Sigmoid colon (tissue), 7 donors: ENCODE results near the gene ARHGAP18. TPM values are rescaled to one million over a fixed set of nuclear protein-coding genes. Genes with fewer than 3 reads are reported as not detected.
A peak's percentile ranks its signal among the peaks of the same experiment; 100 is the strongest.

Experiments used
- DNase-seq: peaks from one replicate; pipeline ENCODE4 v3.0.0-alpha.2; 2019
- H3K27ac ChIP-seq, 4 donors: fragments of 200-600 bp; sonication (generic); one replicate each; pipeline ENCODE4 v1.5.1; 2016 to 2019; ENCODE audit warnings: mild to moderate bottlenecking in 1 of 4
- H3K27me3 ChIP-seq, 3 donors: fragments of 200-600 bp; sonication (generic); one replicate each; pipeline ENCODE4 v1.5.1; 2019; ENCODE audit warnings: mild to moderate bottlenecking in 1 of 3
- H3K36me3 ChIP-seq, 4 donors: fragments of 200-600 bp; sonication (generic); one replicate each; pipeline ENCODE4 v1.5.1; 2016 to 2019
- H3K4me1 ChIP-seq, 4 donors: fragments of 200-600 bp; sonication (generic); one replicate each; pipeline ENCODE4 v1.5.1; 2017 to 2019
- H3K4me3 ChIP-seq, 4 donors: fragments of 200-600 bp; sonication (generic); one replicate each; pipeline ENCODE4 v1.5.1; 2017 to 2019; ENCODE audit warnings: mild to moderate bottlenecking in 2 of 4, moderate library complexity in 1 of 4
- H3K9me3 ChIP-seq, 4 donors: fragments of 200-600 bp in 3 of 4; sonication (generic) in 3 of 4; one replicate each; pipeline versions ENCODE4 v1.5.1 to v1.6.1; 2013 to 2019
- EP300 ChIP-seq, 4 donors: sonication (generic); formaldehyde crosslinking; IDR thresholded peaks; one replicate each; pipeline ENCODE4 v1.6.1; 2017; ENCODE audit warnings: antibody characterized with exemption in 4 of 4
- POLR2A ChIP-seq, 2 donors: fragments of 450-650 bp; IDR thresholded peaks; one replicate each; pipeline ENCODE4 v1.6.1; 2016; ENCODE audit warnings: antibody characterized with exemption in 2 of 2, mild to moderate bottlenecking in 2 of 2, moderate library complexity in 2 of 2
- POLR2AphosphoS5 ChIP-seq, 4 donors: sonication (generic); formaldehyde crosslinking; IDR thresholded peaks; one replicate each; pipeline ENCODE4 v1.6.1; 2017; ENCODE audit warnings: antibody characterized with exemption in 4 of 4
- WGBS, 2 donors: extraction: QIAGEN DNeasy Blood & Tissue Kit; methylation state at CpG; one replicate each; pipeline ENCODE4 v1.1.7; 2013; 5-methylcytosine and 5-hydroxymethylcytosine counted together
- intact Hi-C: fragments of 100-400 bp; cut with DNase I; formaldehyde crosslinking; loops from one replicate; pipeline ENCODE4 v1.15.1; 2023
- polyA plus RNA-seq, 3 donors: library from polyadenylated mRNA; stranded (reverse); fragments of 200-250 nt; gene quantifications; one replicate each; pipeline ENCODE4 v1.2.3, GENCODE V29; 2013
- total RNA-seq, 4 donors: library from RNA; depleted of rRNA; stranded (reverse); fragments of >200 nt; gene quantifications; one replicate each; pipeline ENCODE4 v1.1.0, GENCODE V29; 2016
- TF ChIP-seq, protein P1 (sequence below), 4 experiments: fragments of 450-650 bp in 3 of 4; fragments of 200-600 bp in 1 of 4; IDR thresholded peaks; one replicate each; pipeline ENCODE4 v1.5.1; 2016 to 2019; ENCODE audit warnings: antibody characterized with exemption in 4 of 4, mild to moderate bottlenecking in 3 of 4, moderate library complexity in 2 of 4
- donor health status: healthy with polysubstance abuse.
- donor health status: Bipolar disorder and iron deficiency.
- donor health status: healthy.

ARHGAP18 gene
- total and polyA plus RNA-seq, 7 donors: 9.2 to 16.9 (median 10.7) TPM

GRCh38 chr6:129681913-129682205 lies 28.1 kb downstream of the ARHGAP18 start:
- TF ChIP-seq, protein P1, sequence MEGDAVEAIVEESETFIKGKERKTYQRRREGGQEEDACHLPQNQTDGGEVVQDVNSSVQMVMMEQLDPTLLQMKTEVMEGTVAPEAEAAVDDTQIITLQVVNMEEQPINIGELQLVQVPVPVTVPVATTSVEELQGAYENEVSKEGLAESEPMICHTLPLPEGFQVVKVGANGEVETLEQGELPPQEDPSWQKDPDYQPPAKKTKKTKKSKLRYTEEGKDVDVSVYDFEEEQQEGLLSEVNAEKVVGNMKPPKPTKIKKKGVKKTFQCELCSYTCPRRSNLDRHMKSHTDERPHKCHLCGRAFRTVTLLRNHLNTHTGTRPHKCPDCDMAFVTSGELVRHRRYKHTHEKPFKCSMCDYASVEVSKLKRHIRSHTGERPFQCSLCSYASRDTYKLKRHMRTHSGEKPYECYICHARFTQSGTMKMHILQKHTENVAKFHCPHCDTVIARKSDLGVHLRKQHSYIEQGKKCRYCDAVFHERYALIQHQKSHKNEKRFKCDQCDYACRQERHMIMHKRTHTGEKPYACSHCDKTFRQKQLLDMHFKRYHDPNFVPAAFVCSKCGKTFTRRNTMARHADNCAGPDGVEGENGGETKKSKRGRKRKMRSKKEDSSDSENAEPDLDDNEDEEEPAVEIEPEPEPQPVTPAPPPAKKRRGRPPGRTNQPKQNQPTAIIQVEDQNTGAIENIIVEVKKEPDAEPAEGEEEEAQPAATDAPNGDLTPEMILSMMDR (IDR thresholded peaks at IDR 0.05): no peak
- TF ChIP-seq EP300 (IDR thresholded peaks at IDR 0.05): no peak
- TF ChIP-seq POLR2AphosphoS5 (IDR thresholded peaks at IDR 0.05): no peak
- TF ChIP-seq POLR2A (IDR thresholded peaks at IDR 0.05): no peak
- Histone ChIP-seq H3K4me1 (peaks cover 0 to 4% (median 0%) of the 10 kb centered on the region in 4 donors), H3K9me3 (no peaks in the 10 kb centered on the region), H3K4me3 (no peak overlapping the region), H3K27me3 (no peaks in the 10 kb centered on the region), H3K36me3 (no peaks in the 10 kb centered on the region), H3K27ac (peak overlapping the region in 2 of 4 donors; percentile 70 to 72)
- WGBS, 2 donors: 80 to 92% methylated on average over 2 of the region's 2 CpGs
- intact Hi-C loops: no loop called here
- no peak for DNase-seq

DNA sequence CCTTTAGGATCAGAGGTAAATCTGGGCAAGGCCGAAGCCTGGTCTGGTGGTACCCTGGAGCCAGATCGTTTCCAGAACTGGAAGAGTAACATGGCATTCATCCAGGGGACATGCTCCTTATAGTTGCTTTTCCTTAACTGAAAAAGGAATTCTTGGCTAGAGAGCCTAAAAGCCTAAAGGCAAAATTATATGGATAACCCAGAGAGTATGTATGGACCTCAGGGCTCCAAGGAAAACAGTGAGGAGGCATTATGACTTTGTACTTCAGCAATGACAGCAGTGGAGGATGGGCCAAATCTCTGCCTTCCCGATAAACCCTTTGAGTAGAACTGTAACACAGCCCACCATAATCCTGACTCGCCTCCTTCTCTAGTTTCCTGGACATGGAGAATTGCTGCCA lies 29.3 kb downstream of the ARHGAP18 start:
- Histone ChIP-seq H3K9me3 (no peaks in the 10 kb centered on the region), H3K27me3 (no peaks in the 10 kb centered on the region), H3K4me1 (peaks cover 0 to 4% (median 0%) of the 10 kb centered on the region in 4 donors), H3K27ac (peak overlapping the region in 3 of 4 donors; percentile 14 to 37 (median 27)), H3K4me3 (no peak overlapping the region), H3K36me3 (no peaks in the 10 kb centered on the region)
- no peak for DNase-seq
- intact Hi-C loops: no loop called here
- 90 to 92% methylated on average over 4 of the region's 4 CpGs for WGBS, 2 donors
- TF ChIP-seq POLR2A (IDR thresholded peaks at IDR 0.05) (no peak), POLR2AphosphoS5 (IDR thresholded peaks at IDR 0.05) (no peak), EP300 (IDR thresholded peaks at IDR 0.05) (no peak)
- TF ChIP-seq, protein P1 (IDR thresholded peaks at IDR 0.05): no peak

GRCh38 chr6:129679758-129680157 lies 30.2 kb downstream of the ARHGAP18 start:
- DNase-seq: no peak
- H3K27me3 ChIP-seq: no peaks in the 10 kb centered on the region
- no peaks in the 10 kb centered on the region for H3K36me3 ChIP-seq
- intact Hi-C loops: no loop called here
- 82 to 92% methylated on average over 3 of the region's 3 CpGs for WGBS, 2 donors
- no peaks in the 10 kb centered on the region for H3K9me3 ChIP-seq
- peak overlapping the region in 3 of 4 donors; percentile 14 to 37 (median 27) for H3K27ac ChIP-seq
- peaks cover 0 to 4% (median 0%) of the 10 kb centered on the region in 4 donors for H3K4me1 ChIP-seq
- H3K4me3 ChIP-seq: no peak overlapping the region
- TF ChIP-seq POLR2A (IDR thresholded peaks at IDR 0.05): no peak
- TF ChIP-seq, protein P1 (IDR thresholded peaks at IDR 0.05): no peak
- no peak for TF ChIP-seq EP300 (IDR thresholded peaks at IDR 0.05)
- no peak for TF ChIP-seq POLR2AphosphoS5 (IDR thresholded peaks at IDR 0.05)

DNA sequence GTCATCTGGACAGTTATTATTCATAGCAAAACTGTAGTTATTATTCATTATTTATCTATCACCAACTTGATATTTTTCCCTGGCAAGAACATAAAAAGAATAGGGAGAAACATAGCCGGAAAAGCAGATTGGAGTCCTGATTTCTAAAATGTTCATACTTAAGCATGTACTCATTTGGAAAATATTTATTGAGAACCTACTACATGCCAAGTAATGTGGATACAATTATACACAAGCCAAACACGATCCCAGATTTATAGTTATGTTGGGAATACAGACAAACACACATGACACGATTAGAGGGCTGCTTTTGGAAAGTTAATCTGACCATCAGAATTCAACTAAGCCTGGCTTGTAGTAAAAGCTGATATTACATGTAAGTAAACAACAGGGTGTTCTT lies 30.7 kb downstream of the ARHGAP18 start:
- no peak for DNase-seq
- H3K4me1 ChIP-seq: peaks cover 0 to 4% (median 0%) of the 10 kb centered on the region in 4 donors
- no peaks in the 10 kb centered on the region for H3K27me3 ChIP-seq
- no peaks in the 10 kb centered on the region for H3K9me3 ChIP-seq
- 77 to 81% methylated on average over 3 of the region's 3 CpGs for WGBS, 2 donors
- H3K36me3 ChIP-seq: no peaks in the 10 kb centered on the region
- intact Hi-C loops: no loop called here
- TF ChIP-seq POLR2A (IDR thresholded peaks at IDR 0.05): no peak
- TF ChIP-seq, protein P1 (IDR thresholded peaks at IDR 0.05): no peak
- TF ChIP-seq EP300 (IDR thresholded peaks at IDR 0.05): no peak
- no peak for TF ChIP-seq POLR2AphosphoS5 (IDR thresholded peaks at IDR 0.05)
- H3K27ac ChIP-seq: peak overlapping the region in 2 of 4 donors; percentile 14 to 37
- no peak overlapping the region for H3K4me3 ChIP-seq

DNA sequence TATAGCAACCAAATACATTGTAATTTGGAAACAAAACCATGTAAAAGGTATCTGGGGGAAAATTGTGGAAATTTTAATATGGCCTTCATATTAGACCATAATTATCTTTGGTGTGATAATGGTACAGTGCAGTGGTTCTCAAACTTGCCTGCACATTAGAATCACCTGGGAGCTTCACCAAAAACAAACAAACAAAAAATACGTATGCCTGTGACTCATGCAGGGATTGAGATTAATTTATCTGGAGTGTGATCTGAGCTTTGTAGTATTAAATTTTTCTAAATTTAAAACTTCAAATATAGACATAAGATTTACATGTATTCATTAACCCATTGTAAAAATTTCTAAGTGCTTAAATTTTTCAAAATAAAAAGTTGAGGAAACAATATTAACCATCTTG lies 31.5 kb downstream of the ARHGAP18 start:
- no peak for DNase-seq
- Histone ChIP-seq H3K4me3 (no peak overlapping the region), H3K36me3 (no peaks in the 10 kb centered on the region), H3K27me3 (no peaks in the 10 kb centered on the region), H3K27ac (no peak overlapping the region), H3K9me3 (no peaks in the 10 kb centered on the region), H3K4me1 (peaks cover 0 to 4% (median 0%) of the 10 kb centered on the region in 4 donors)
- TF ChIP-seq POLR2A (IDR thresholded peaks at IDR 0.05) (no peak), EP300 (IDR thresholded peaks at IDR 0.05) (no peak), POLR2AphosphoS5 (IDR thresholded peaks at IDR 0.05) (no peak)
- TF ChIP-seq, protein P1 (IDR thresholded peaks at IDR 0.05): no peak
- intact Hi-C loops: no loop called here
- WGBS, 2 donors: 33 to 61% methylated on average over 1 of the region's 1 CpG
